HG02970 (cell line): ENCODE data around the gene MBOAT2.

ENCODE experiments used
- ATAC-seq: cut with Tn5 transposase; IDR thresholded peaks from one replicate; pipeline ENCODE4 v1.9.1; 2021; ENCODE audit warnings: mild to moderate bottlenecking, moderate library complexity, moderate number of reproducible peaks; ENCODE audit not compliant: unreplicated experiment, low FRiP score

Gene MBOAT2

GRCh38 chr2:8836971-8837794 is 166.3 kb downstream of the MBOAT2 start, which contains the start of gene KIDINS220:
Gene KIDINS220 (minus strand): TSS chr2:8837613. CDS start chr2:8827093, 10,520 bp downstream.
- peak; percentile 97 for ATAC-seq

- no peak for ATAC-seq
Observed at GRCh38 chr2:8835279-8835678, 168.2 kb downstream of the MBOAT2 start.

GRCh38 chr2:8833853-8834252 is 169.6 kb downstream of the MBOAT2 start:
- ATAC-seq: no peak

GRCh38 chr2:8831516-8831915 is 172.0 kb downstream of the MBOAT2 start:
- no peak for ATAC-seq

GRCh38 chr2:8827729-8828128 is 175.8 kb downstream of the MBOAT2 start:
- no peak for ATAC-seq

- ATAC-seq: no peak
Observed at GRCh38 chr2:8822218-8822617, 181.3 kb downstream of the MBOAT2 start.

- no peak for ATAC-seq
Observed at GRCh38 chr2:8821276-8822217, 181.9 kb downstream of the MBOAT2 start.

- no peak for ATAC-seq
Observed at GRCh38 chr2:8819948-8820347, 183.5 kb downstream of the MBOAT2 start.

- no peak for ATAC-seq
Observed at GRCh38 chr2:8819194-8819593, 184.3 kb downstream of the MBOAT2 start.

GRCh38 chr2:8817221-8817620 is 186.3 kb downstream of the MBOAT2 start:
- no peak for ATAC-seq

GRCh38 chr2:8806885-8807704 is 196.4 kb downstream of the MBOAT2 start:
- ATAC-seq: no peak

- ATAC-seq: no peak
Observed at GRCh38 chr2:8805278-8806210, 197.9 kb downstream of the MBOAT2 start.

GRCh38 chr2:8803658-8804379 is 199.7 kb downstream of the MBOAT2 start:
- ATAC-seq: peak; percentile 85

- ATAC-seq: no peak
Observed at GRCh38 chr2:8802741-8803140, 200.7 kb downstream of the MBOAT2 start.
